Measurements from ENCODE around the gene SLC35C1. TPM values are rescaled to one million over a fixed set of nuclear protein-coding genes. Genes with fewer than 3 reads are reported as not detected.

The SLC35C1 gene
- total and polyA plus RNA-seq, 9 of the 15 experiments (the other 6 are each of a cell fraction or from before 2014, with no cell fraction given) = 0.65 to 13.1 (median 2.4) TPM

DNA sequence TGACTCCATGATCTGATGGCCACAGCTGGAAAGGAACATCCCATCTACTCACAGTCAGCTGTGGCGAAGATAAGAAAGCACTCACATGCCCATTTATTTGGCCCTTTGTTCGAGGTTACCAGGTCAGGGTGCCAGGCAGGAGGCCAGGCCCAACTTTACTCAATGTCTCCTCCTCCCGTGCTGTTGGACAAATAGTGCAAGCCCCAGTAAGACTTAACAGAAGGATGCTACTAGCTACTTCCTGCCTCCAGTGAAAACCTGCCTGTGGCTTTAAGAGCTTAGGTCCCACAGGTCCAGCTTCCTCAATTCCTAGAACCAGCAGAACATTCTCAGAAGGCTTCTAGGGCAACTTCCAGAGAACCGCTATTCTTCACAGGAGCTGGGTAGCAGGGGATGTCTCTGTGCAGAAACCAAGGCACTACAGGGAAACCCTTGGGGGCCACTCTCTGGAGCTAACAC, 29.4 kb downstream of the SLC35C1 start (continued):
- TF ChIP-seq, protein P1, sequence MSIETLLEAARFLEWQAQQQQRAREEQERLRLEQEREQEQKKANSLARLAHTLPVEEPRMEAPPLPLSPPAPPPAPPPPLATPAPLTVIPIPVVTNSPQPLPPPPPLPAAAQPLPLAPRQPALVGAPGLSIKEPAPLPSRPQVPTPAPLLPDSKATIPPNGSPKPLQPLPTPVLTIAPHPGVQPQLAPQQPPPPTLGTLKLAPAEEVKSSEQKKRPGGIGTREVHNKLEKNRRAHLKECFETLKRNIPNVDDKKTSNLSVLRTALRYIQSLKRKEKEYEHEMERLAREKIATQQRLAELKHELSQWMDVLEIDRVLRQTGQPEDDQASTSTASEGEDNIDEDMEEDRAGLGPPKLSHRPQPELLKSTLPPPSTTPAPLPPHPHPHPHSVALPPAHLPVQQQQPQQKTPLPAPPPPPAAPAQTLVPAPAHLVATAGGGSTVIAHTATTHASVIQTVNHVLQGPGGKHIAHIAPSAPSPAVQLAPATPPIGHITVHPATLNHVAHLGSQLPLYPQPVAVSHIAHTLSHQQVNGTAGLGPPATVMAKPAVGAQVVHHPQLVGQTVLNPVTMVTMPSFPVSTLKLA (conservative IDR thresholded peaks at IDR 0.05) = no peak
- TF ChIP-seq, protein P2, sequence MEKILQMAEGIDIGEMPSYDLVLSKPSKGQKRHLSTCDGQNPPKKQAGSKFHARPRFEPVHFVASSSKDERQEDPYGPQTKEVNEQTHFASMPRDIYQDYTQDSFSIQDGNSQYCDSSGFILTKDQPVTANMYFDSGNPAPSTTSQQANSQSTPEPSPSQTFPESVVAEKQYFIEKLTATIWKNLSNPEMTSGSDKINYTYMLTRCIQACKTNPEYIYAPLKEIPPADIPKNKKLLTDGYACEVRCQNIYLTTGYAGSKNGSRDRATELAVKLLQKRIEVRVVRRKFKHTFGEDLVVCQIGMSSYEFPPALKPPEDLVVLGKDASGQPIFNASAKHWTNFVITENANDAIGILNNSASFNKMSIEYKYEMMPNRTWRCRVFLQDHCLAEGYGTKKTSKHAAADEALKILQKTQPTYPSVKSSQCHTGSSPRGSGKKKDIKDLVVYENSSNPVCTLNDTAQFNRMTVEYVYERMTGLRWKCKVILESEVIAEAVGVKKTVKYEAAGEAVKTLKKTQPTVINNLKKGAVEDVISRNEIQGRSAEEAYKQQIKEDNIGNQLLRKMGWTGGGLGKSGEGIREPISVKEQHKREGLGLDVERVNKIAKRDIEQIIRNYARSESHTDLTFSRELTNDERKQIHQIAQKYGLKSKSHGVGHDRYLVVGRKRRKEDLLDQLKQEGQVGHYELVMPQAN (IDR thresholded peaks at IDR 0.05; ENCODE audit: borderline replicate concordance) = no peak
- TF ChIP-seq SMARCE1 (IDR thresholded peaks at IDR 0.05) = no peak
- TF ChIP-seq, protein P3, sequence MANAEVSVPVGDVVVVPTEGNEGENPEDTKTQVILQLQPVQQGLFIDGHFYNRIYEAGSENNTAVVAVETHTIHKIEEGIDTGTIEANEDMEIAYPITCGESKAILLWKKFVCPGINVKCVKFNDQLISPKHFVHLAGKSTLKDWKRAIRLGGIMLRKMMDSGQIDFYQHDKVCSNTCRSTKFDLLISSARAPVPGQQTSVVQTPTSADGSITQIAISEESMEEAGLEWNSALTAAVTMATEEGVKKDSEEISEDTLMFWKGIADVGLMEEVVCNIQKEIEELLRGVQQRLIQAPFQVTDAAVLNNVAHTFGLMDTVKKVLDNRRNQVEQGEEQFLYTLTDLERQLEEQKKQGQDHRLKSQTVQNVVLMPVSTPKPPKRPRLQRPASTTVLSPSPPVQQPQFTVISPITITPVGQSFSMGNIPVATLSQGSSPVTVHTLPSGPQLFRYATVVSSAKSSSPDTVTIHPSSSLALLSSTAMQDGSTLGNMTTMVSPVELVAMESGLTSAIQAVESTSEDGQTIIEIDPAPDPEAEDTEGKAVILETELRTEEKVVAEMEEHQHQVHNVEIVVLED (CRISPR knock-in tag; IDR thresholded peaks at IDR 0.05) = no peak
- TF ChIP-seq PYGO2 (tag; IDR thresholded peaks at IDR 0.05) = no peak
- TF ChIP-seq GTF2E2 (tag; IDR thresholded peaks at IDR 0.05) = no peak
- TF ChIP-seq POLR2H (tag; IDR thresholded peaks at IDR 0.05; ENCODE audit: low read depth) = 0 out of 2 replicates have a peak, but pooled peaks have one; percentile 40
- TF ChIP-seq, protein P4, sequence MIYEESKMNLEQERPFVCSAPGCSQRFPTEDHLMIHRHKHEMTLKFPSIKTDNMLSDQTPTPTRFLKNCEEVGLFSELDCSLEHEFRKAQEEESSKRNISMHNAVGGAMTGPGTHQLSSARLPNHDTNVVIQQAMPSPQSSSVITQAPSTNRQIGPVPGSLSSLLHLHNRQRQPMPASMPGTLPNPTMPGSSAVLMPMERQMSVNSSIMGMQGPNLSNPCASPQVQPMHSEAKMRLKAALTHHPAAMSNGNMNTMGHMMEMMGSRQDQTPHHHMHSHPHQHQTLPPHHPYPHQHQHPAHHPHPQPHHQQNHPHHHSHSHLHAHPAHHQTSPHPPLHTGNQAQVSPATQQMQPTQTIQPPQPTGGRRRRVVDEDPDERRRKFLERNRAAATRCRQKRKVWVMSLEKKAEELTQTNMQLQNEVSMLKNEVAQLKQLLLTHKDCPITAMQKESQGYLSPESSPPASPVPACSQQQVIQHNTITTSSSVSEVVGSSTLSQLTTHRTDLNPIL (CRISPR knock-in tag; IDR thresholded peaks at IDR 0.05) = no peak
- no peak for TF ChIP-seq ELF2 (CRISPR knock-in tag; IDR thresholded peaks at IDR 0.05)
- TF ChIP-seq, protein P5, sequence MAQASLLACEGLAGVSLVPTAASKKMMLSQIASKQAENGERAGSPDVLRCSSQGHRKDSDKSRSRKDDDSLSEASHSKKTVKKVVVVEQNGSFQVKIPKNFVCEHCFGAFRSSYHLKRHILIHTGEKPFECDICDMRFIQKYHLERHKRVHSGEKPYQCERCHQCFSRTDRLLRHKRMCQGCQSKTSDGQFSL (CRISPR knock-in tag; IDR thresholded peaks at IDR 0.05) = no peak
- TF ChIP-seq, protein P5 (tag; IDR thresholded peaks at IDR 0.05) = no peak
- TF ChIP-seq NFYB (IDR thresholded peaks at IDR 0.05; ENCODE audit: extremely low read depth, insufficient read length) = no peak
- TF ChIP-seq ZNF165 (CRISPR knock-in tag; IDR thresholded peaks at IDR 0.05; ENCODE audit: borderline replicate concordance) = no peak
- TF ChIP-seq SIRT6 (IDR thresholded peaks at IDR 0.05; ENCODE audit: low read depth, low read length) = no peak
- TF ChIP-seq ZNF75A (CRISPR knock-in tag; IDR thresholded peaks at IDR 0.05) = no peak
- TF ChIP-seq SMARCC2 (IDR thresholded peaks at IDR 0.05; ENCODE audit: low read depth) = no peak
- TF ChIP-seq ESRRA (IDR thresholded peaks at IDR 0.05; ENCODE audit: borderline replicate concordance, low read depth) = peak; percentile 58; the same call in 1 of the 2 replicates
- TF ChIP-seq, protein P6, sequence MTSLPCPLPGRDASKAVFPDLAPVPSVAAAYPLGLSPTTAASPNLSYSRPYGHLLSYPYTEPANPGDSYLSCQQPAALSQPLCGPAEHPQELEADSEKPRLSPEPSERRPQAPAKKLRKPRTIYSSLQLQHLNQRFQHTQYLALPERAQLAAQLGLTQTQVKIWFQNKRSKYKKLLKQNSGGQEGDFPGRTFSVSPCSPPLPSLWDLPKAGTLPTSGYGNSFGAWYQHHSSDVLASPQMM (CRISPR knock-in tag; IDR thresholded peaks at IDR 0.05) = no peak
- no peak for TF ChIP-seq SLC30A9 (CRISPR knock-in tag; IDR thresholded peaks at IDR 0.05)
- no peak for TF ChIP-seq FOXP1 (CRISPR knock-in tag; IDR thresholded peaks at IDR 0.05)
- no peak for TF ChIP-seq FUS (optimal IDR thresholded peaks at IDR 0.05; ENCODE audit: low read depth, low read length)
- no peak for TF ChIP-seq GATAD2A (IDR thresholded peaks at IDR 0.05)

Measured in K562 (cell line).